IMR-90 (cell line): Measurements from ENCODE around the gene SLC22A5. TPM values are rescaled to one million over a fixed set of nuclear protein-coding genes. Genes with fewer than 3 reads are reported as not detected.

Experiments
- ATAC-seq: fragments of 200-7000 bp; cut with Tn5 transposase; 2 replicates; pipeline ENCODE4 v1.9.1; 2020; ENCODE audit warnings: low read depth, mild to moderate bottlenecking, moderate library complexity
- BruUV-seq: library from RNA; stranded (reverse); fragments of 400-500 nt; replicated peaks from 2 replicates; lab custom pipeline; 2021; lab: Mats Ljungman, UMichigan
- CTCF ChIA-PET: fragments of 300-600 bp; formaldehyde crosslinking; extraction: SDS; loops from one replicate; lab custom pipeline; 2021; ENCODE audit warnings: antibody characterized with exemption; lab: Yijun Ruan, JAX
- POLR2A ChIA-PET: fragments of 300-600 bp; sonication (Branson Sonifier 250); formaldehyde crosslinking; loops from one replicate; lab custom pipeline; 2022; ENCODE audit warnings: antibody characterized with exemption; ENCODE audit not compliant: unreplicated experiment; lab: Charles Lee
- DNase-seq: peaks from one replicate; pipeline ENCODE4 v3.0.0; 2013
- H2AFZ ChIP-seq: replicated peaks from 2 replicates; pipeline ENCODE3; 2013; ENCODE audit warnings: low read length, mild to moderate bottlenecking; ENCODE audit not compliant: poor library complexity
- H2AK5ac ChIP-seq: 2 replicates; pipeline ENCODE4 v1.6.1; 2013; ENCODE audit warnings: low read depth, low read length, inconsistent platforms
- H2AK9ac ChIP-seq: replicated peaks from 2 replicates; pipeline ENCODE3; 2013; ENCODE audit warnings: mild to moderate bottlenecking, low read depth, low read length, moderate library complexity; ENCODE audit not compliant: poor library complexity
- H2BK120ac ChIP-seq: 2 replicates; pipeline ENCODE4 v1.6.1; 2013; ENCODE audit warnings: low read depth, low read length, inconsistent platforms
- H2BK15ac ChIP-seq: 3 replicates; pipeline ENCODE4 v1.6.1; 2013; ENCODE audit warnings: low read depth, low read length, inconsistent platforms
- H2BK20ac ChIP-seq: 2 replicates; pipeline ENCODE4 v1.6.1; 2013; ENCODE audit warnings: low read depth, mild to moderate bottlenecking, inconsistent platforms, low read length, moderate library complexity
- H2BK5ac ChIP-seq: 2 replicates; pipeline ENCODE4 v1.6.1; 2013; ENCODE audit warnings: mild to moderate bottlenecking, low read depth, low read length, inconsistent platforms; ENCODE audit not compliant: poor library complexity, severe bottlenecking
- H3K14ac ChIP-seq: replicated peaks from 2 replicates; pipeline ENCODE4 v1.6.1; 2013; ENCODE audit warnings: low read depth, low read length, inconsistent platforms
- H3K18ac ChIP-seq: 2 replicates; pipeline ENCODE4 v1.6.1; 2013; ENCODE audit warnings: low read depth, low read length, control low read depth
- H3K23ac ChIP-seq: 2 replicates; pipeline ENCODE4 v1.6.1; 2013; ENCODE audit warnings: low read depth, low read length, inconsistent platforms
- H3K27ac ChIP-seq: 2 replicates; pipeline ENCODE4 v1.5.1; 2013; ENCODE audit warnings: mild to moderate bottlenecking, control low read depth, low read length; ENCODE audit not compliant: insufficient read depth
- H3K27me3 ChIP-seq: 2 replicates; pipeline ENCODE4 v1.6.1; 2013; ENCODE audit warnings: low read length; ENCODE audit not compliant: control insufficient read depth, insufficient read depth
- H3K36me3 ChIP-seq: 2 replicates; pipeline ENCODE4 v1.6.1; 2013; ENCODE audit warnings: low read length, mixed read lengths; ENCODE audit not compliant: control insufficient read depth, insufficient read depth
- H3K4ac ChIP-seq: 2 replicates; pipeline ENCODE4 v1.6.1; 2013; ENCODE audit warnings: low read depth, low read length, inconsistent platforms
- H3K4me1 ChIP-seq: 2 replicates; pipeline ENCODE4 v1.6.1; 2013; ENCODE audit warnings: low read length, mixed read lengths; ENCODE audit not compliant: control insufficient read depth, insufficient read depth
- H3K4me2 ChIP-seq: 2 replicates; pipeline ENCODE4 v1.6.1; 2013; ENCODE audit warnings: low read depth, mild to moderate bottlenecking, control low read depth, low read length, moderate library complexity
- H3K4me3 ChIP-seq: 2 replicates; pipeline ENCODE4 v1.5.1; 2013; ENCODE audit warnings: low read depth, mild to moderate bottlenecking, control low read depth, low read length, moderate library complexity; ENCODE audit not compliant: insufficient read depth
- H3K56ac ChIP-seq: 2 replicates; pipeline ENCODE4 v1.6.1; 2013; ENCODE audit warnings: low read length, inconsistent platforms; ENCODE audit not compliant: insufficient read depth; ENCODE audit errors: extremely low read depth
- H3K79me1 ChIP-seq, 2 experiments: 2 replicates each; pipeline ENCODE4 v1.6.1; 2013; ENCODE audit warnings: low read length in 2 of 2, inconsistent platforms in 1 of 2, low read depth in 1 of 2
- H3K9ac ChIP-seq: 2 replicates; pipeline ENCODE4 v1.6.1; 2013; ENCODE audit warnings: low read depth, low read length, control low read depth
- H3K9me1 ChIP-seq: 2 replicates; pipeline ENCODE4 v1.6.1; 2013; ENCODE audit warnings: low read length, inconsistent platforms; ENCODE audit not compliant: insufficient read depth
- H3K9me3 ChIP-seq: 2 replicates; pipeline ENCODE4 v1.6.1; 2013; ENCODE audit warnings: low read length; ENCODE audit not compliant: control insufficient read depth, insufficient read depth
- H4K20me1 ChIP-seq: 2 replicates; pipeline ENCODE4 v1.6.1; 2013; ENCODE audit warnings: low read length, inconsistent platforms; ENCODE audit not compliant: insufficient read depth
- H4K5ac ChIP-seq: 2 replicates; pipeline ENCODE4 v1.6.1; 2013; ENCODE audit warnings: mild to moderate bottlenecking, low read depth, low read length, control low read depth
- H4K8ac ChIP-seq, 2 experiments: 2 replicates each; pipeline ENCODE4 v1.6.1; 2013; ENCODE audit warnings: low read depth in 2 of 2, low read length in 2 of 2, control low read depth in 1 of 2, inconsistent platforms in 1 of 2
- H4K91ac ChIP-seq: 2 replicates; pipeline ENCODE4 v1.6.1; 2013; ENCODE audit warnings: low read depth, low read length, inconsistent platforms; ENCODE audit not compliant: insufficient read depth
- POLR2A ChIP-seq: IDR thresholded peaks from 2 replicates; pipeline ENCODE4 v1.6.1; 2012; ENCODE audit warnings: mild to moderate bottlenecking, low read depth, low read length
- RAD21 ChIP-seq: IDR thresholded peaks from 2 replicates; pipeline ENCODE4 v1.6.1; 2012; ENCODE audit warnings: low read length, improper control_type of control experiment
- RFX5 ChIP-seq: IDR thresholded peaks from 2 replicates; pipeline ENCODE4 v1.8.0; 2012; ENCODE audit warnings: low read depth, mild to moderate bottlenecking, low read length, moderate library complexity
- SMC3 ChIP-seq: fragments of 150-350 bp; IDR thresholded peaks from 2 replicates; pipeline ENCODE4 v1.6.1; 2016; ENCODE audit warnings: low read depth, mild to moderate bottlenecking, antibody characterized with exemption, low read length, moderate library complexity
- WGBS, 2 experiments: methylation state at CpG; one replicate each; pipeline versions ENCODE4 v1.1.5 to v1.1.7; 2013; ENCODE audit warnings: missing lambda C conversion rate in 2 of 2; ENCODE audit not compliant: insufficient read length in 1 of 2; ENCODE audit errors: extremely low coverage in 2 of 2; 5-methylcytosine and 5-hydroxymethylcytosine counted together
- dilution Hi-C: fragments of 300-500 bp; cut with HindIII; formaldehyde crosslinking; loops from one replicate; pipeline ENCODE4 v1.14.3; 2018; ENCODE audit warnings: low sequenced_read_pairs; ENCODE audit not compliant: unreplicated experiment
- in situ Hi-C: fragments of 300-500 bp; cut with MboI; formaldehyde crosslinking; loops from 3 replicates; pipeline ENCODE4 v1.14.3; 2019; ENCODE audit warnings: low sequenced_read_pairs, inconsistent platforms, mixed read lengths
- intact Hi-C: fragments of 100-400 bp; cut with micrococcal nuclease; formaldehyde crosslinking; loops from 2 replicates; pipeline ENCODE4 v1.10.0; 2022
- polyA plus RNA-seq, 3 experiments: library from polyadenylated mRNA; depleted of rRNA; stranded (reverse); fragments of >200 nt; gene quantifications; 2 replicates each; pipeline ENCODE4 v1.2.3, GENCODE V29; 2012; ENCODE audit warnings: low replicate concordance in 1 of 3
- total RNA-seq: library from RNA; depleted of rRNA; stranded (reverse); fragments of >200 nt; gene quantifications from 2 replicates; pipeline ENCODE4 v1.2.3, GENCODE V29; 2012

The SLC22A5 gene
- total and polyA plus RNA-seq, 2 of the 4 experiments (the other 2 are of a cell fraction), result 6.1 to 7.1 TPM

DNA sequence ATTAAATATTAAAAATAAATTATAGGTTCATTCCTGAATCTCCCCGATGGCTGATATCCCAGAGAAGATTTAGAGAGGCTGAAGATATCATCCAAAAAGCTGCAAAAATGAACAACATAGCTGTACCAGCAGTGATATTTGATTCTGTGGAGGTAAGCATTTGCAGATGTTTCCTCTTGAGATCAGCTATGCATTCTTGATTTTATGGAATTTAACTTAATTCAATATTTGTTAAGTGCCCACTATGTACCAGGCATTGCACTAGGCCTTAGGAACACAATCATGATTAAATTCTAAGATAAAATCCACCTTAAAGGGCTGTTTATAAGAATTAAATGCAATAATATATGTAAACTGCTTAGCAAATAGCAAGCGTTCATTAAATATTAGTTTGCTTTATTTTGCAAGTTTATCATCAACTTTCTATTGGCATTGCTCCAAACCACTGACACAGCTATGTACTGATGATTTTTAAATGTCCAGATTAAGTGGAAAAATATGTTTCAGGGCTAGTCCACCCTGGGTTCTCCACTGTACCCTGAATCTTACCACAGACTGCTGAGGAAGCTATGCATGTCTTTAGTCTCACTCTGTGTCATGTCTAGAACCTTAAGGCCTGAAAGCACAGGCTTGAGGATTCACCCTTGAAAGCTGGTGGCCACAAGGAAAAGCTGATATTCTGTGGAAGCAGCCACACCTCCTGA is 42.1 kb upstream of the SLC22A5 start:
- Histone ChIP-seq H4K91ac (no peak overlapping the region), H2AFZ (no peak overlapping the region), H2AK9ac (no peak overlapping the region), H2BK20ac (no peak overlapping the region), H3K4me2 (no peak overlapping the region), H2BK120ac (no peak overlapping the region), H3K18ac (no peak overlapping the region), H3K4ac (no peak overlapping the region), H3K9ac (no peak overlapping the region), H4K8ac (no peak overlapping the region), H3K23ac (no peak overlapping the region; the same call in 1 of the 2 replicates), H3K79me1 (no peaks in the 10 kb centered on the region), H4K20me1 (no peaks in the 10 kb centered on the region), H3K27ac (no peak overlapping the region), H3K4me1 (no peaks in the 10 kb centered on the region), H3K4me3 (no peak overlapping the region), H3K9me1 (no peaks in the 10 kb centered on the region), H2AK5ac (no peak overlapping the region), H4K5ac (no peak overlapping the region), H2BK5ac (no peak overlapping the region), H3K9me3 (no peaks in the 10 kb centered on the region), H2BK15ac (no peak overlapping the region), H3K56ac (no peak overlapping the region), H3K14ac (no peak overlapping the region), H3K27me3 (no peaks in the 10 kb centered on the region), H3K36me3 (no peaks in the 10 kb centered on the region)
- intact Hi-C loops, result no loop called here
- in situ Hi-C loops, result no loop called here
- ChIA-PET CTCF (interaction anchor here (1.1 kb wide), 1 partner anchor 11 kb away, joined by 3 read pairs; no protein-coding TSS in a partner anchor), POLR2A (no interaction called here)
- no peak for TF ChIP-seq RAD21
- TF ChIP-seq POLR2A, result no peak
- TF ChIP-seq RFX5, result no peak
- no peak for TF ChIP-seq SMC3
- no CpG with 5 or more reads among the region's 2 CpGs for WGBS, 2 experiments
- DNase-seq, result peak; percentile 18
- dilution Hi-C loops, result no loop called here
- peak; percentile 59 for ATAC-seq
- BruUV-seq, result no TSS peak
